ENCODE measurements around the gene SLCO1B1.
"Not testable (repeated sequence)": the region's sequence is repeated elsewhere in the genome, so short reads cannot be mapped to it uniquely, and the experiment has no call there.

The SLCO1B1 gene, protein sequence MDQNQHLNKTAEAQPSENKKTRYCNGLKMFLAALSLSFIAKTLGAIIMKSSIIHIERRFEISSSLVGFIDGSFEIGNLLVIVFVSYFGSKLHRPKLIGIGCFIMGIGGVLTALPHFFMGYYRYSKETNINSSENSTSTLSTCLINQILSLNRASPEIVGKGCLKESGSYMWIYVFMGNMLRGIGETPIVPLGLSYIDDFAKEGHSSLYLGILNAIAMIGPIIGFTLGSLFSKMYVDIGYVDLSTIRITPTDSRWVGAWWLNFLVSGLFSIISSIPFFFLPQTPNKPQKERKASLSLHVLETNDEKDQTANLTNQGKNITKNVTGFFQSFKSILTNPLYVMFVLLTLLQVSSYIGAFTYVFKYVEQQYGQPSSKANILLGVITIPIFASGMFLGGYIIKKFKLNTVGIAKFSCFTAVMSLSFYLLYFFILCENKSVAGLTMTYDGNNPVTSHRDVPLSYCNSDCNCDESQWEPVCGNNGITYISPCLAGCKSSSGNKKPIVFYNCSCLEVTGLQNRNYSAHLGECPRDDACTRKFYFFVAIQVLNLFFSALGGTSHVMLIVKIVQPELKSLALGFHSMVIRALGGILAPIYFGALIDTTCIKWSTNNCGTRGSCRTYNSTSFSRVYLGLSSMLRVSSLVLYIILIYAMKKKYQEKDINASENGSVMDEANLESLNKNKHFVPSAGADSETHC

DNA sequence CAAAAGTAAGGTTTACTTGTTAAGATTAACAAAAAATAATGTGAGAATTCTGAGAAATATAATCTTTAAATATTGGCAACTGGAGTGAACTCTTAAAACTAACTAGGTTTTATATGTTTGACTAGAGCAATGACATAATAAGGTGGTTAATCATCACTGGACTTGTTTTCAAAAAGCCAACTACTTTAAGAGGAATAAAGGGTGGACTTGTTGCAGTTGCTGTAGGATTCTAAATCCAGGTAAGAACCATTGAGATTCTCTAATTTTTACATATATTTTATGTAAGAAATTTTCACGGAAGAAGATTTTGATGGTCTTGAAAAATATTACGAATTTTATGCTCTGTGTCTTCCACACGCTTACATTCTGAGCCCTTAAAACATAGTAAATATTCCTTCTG lies at the start of gene SLCO1B1:
Gene SLCO1B1, plus strand, starts transcription at position 197 of the 400 bp plus-strand sequence. CDS start 10,381 bp downstream, outside the sequence.
- no peak for DNase-seq

DNA sequence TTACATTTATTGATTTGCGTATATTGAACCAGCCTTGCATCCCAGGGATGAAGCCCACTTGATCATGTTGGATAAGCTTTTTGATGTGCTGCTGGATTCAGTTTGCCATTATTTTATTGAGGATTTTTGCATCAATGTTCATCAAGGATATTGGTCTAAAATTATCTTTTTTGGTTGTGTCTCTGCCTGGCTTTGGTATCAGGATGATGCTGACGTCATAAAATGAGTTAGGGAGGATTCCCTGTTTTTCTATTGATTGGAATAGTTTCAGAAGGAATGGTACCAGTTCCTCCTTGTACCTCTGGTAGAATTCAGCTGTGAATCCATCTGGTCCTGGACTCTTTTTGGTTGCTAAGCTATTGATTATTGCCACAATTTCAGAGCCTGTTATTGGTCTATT lies 46.2 kb upstream of the SLCO1B1 start:
- DNase-seq: not testable (repeated sequence)

DNA sequence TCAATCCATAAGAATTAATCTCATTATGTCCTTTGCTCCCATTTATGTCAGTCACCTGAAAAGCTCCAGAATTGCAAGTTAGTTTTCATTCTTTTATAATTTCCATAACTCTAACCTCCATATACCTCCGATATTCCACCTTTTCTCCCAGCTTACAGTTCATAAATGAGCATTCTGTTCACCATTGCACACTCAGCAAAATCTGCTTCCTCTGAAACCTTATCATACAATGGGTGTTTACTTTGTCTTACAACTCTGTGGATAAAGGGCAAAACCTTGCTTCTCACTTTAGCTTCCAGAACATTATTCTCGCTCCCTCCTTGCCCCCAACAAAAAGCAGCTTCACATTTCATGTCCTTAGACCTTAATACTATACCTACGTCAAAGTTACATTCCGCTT lies 19.3 kb upstream of the SLCO1B1 start:
- no peak for DNase-seq

DNA sequence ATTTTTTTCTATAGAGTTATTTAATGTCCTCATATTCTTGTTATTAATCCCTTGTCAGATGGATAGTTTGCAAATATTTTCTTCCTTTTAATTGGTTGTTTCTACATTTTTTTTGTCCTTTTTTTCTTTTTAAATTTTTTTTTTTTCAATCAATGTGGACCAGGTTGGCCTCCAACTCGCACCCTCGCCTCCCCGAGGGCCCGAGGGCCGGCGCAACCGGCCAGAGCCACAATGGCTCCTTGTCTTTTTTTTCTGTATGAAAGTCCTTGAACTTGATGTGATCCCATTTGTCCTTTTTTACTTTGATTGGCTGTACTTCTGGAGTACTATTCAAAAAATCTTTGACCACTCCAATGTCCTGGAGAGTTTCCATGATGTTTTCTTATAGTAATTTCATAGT lies 17.7 kb upstream of the SLCO1B1 start:
- no peak for DNase-seq

DNA sequence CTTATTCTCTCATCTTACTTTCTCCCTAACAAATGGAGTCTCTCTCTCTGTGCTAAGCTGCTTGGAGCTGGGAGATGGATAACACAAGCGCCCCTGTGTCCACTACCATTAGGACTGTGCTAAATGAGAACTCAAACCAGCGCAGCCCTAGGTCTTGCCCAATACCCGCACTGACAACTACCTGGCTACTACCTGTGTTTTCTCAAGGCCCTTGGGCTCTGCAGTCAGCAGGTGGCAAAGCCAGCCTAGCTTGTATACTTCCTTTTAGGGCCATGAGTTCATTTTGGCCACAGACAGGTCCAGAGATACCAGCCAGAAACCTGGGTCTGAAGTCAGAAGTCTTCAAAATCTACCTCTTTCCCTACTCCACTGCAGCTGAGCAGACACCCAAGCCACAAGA lies 13.0 kb upstream of the SLCO1B1 start:
- no peak for DNase-seq

DNA sequence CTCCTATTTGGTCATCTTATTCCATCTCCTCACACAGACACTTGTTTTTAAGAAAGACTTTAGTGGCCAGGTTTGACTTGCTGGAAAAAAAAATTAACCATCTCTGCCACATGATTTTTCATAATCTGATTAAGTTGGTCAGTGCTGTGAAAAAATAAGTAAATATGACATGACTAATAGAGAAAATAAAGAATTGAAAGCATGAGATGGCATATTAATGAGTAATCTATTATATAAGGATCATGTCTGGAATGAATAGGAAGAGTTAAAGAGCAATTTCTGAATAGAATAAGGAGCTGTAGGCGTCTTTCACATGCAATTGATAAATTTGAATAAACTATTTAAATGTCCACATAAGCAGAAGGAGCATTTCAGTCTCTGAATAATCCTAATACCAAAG lies 12.2 kb upstream of the SLCO1B1 start:
- DNase-seq: no peak

DNA sequence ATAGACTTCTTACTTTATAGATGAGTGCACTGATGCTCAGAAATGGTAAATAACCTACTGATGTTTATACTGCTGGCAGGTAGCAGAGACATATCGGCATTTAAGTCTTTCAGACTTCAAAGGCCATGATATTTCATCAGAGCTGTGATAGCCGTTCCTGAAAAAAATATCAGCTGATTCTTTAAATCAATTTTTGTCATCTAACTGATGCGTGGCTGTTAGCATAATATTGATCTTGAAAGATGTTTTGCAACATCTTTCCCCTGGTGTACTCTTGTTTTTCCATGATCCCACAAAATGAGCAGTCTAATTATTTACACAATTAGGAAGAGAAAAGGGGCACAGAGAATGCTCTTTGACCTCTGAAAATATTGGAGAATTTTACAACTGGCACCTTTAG lies 1.6 kb upstream of the SLCO1B1 start:
- DNase-seq: no peak

DNA sequence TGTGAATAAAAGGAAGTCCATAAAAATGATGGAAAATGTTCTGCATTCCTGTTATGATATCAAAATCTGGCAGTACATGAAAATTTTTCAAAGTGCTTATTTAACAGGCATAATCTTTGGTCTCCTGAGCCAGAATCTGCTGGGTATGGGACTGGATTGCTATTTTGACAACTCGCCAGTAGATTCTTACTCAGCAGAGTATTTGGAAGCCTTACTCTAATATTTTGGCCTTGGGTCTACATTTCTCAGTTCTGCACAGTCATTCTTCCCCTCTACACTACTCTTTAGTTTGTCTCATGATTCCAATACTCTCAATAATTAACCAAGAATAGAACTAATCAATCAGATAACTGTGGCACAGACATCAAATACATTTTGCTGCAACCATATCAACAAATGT lies 1.1 kb upstream of the SLCO1B1 start:
- DNase-seq: no peak

DNA sequence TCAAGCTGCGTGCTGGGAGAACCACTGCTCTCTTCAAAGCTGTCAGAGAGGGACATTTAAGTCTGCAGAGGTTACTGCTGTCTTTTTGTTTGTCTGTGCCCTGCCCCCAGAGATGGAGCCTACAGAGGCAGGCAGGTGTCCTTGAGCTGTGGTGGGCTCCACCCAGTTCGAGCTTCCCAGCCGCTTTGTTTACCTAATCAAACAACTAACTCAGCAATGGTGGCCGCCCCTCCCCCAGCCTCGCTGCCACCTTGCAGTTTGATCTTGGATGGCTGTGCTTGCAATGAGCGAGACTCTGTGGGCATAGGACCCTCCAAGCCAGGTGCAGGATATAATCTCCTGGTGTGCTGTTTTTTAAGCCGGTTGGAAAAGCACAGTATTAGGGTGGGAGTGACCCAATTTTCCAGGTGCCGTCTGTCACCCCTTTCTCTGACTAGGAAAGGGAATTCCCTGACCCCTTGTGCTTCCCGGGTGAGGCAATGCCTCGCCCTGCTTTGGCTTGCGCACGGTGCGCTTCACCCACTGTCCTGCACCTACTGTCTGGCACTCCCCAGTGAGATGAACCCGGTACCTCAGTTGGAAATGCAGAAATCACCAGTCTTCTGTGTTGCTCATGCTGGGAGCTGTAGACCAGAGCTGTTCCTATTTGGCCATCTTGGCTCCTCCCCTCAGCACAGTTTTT lies 6.5 kb downstream of the SLCO1B1 start:
- DNase-seq: not testable (repeated sequence)

DNA sequence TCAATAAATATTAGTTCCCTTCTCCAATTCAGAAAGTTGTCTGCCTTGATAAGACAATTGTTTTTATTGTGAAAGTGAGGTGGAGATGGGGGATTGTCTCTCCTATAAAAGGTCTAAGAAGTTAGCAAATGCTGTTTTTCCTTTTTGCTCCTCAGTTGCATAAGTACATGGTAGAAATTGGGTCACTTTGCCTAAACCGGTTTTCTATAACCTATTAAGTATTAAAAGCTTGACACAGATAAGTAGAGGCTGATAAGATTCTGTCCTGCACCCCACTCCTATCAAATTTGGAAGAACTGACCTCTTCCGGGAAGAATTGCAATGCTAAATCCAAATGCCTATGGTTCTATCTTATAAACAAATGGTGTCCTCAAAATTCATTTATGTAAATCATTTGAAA lies 7.0 kb downstream of the SLCO1B1 start:
- DNase-seq: no peak

DNA sequence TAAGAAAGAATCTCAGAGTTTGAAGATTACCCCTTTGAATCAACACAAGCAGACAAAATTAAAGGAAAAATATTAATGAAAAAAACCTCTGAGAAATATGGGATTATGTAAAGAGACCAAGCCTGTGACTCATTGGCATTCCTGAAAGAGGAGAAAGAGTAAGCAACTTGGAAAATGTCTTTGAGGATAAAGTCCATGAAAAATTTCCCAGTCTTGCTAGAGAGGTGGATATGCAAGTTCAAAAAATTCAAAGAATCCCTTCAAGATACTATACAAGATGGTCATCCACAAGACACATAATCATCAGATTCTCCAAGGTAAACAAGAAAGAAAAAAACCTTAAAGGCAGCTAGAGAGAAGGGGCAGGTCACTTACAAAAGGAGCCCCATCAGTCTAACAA lies 13.3 kb downstream of the SLCO1B1 start:
- no peak for DNase-seq

DNA sequence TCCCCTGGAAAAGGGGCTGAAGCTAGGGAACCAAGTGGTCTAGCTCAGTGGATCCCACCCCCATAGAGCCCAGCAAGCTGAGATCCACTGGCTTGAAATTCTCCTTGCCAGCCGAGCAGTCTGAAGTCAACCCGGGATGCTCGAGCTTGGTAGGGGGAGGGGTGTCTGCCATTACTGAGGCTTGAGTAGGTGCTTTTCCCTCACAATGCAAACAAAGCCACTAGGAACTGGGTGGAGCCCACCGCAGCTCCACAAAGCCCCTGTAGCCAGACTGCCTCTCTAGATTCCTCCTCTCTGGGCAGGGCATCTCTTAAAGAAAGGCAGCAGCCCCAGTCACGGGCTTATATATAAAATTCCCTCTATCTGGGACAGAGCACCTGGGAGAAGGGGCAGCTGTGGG lies 18.9 kb downstream of the SLCO1B1 start:
- not testable (repeated sequence) for DNase-seq

DNA sequence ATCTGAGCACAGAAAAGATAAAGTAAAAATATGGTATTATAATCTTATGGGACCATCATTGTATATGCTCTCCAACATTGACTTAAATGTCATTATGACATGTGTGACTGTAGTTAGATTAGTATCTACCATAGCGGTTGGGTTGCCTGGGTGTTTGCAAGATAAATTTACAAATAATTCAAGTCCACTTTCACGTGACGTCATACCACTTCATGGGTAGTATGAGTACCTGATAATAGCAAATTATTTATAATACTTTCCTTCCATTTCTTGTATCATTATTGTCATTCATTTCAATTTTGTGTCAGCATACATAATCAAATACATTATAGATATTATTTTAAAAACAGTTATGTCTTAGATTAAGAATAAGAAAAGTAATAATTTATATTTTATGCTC lies 20.2 kb downstream of the SLCO1B1 start:
- DNase-seq: no peak

DNA sequence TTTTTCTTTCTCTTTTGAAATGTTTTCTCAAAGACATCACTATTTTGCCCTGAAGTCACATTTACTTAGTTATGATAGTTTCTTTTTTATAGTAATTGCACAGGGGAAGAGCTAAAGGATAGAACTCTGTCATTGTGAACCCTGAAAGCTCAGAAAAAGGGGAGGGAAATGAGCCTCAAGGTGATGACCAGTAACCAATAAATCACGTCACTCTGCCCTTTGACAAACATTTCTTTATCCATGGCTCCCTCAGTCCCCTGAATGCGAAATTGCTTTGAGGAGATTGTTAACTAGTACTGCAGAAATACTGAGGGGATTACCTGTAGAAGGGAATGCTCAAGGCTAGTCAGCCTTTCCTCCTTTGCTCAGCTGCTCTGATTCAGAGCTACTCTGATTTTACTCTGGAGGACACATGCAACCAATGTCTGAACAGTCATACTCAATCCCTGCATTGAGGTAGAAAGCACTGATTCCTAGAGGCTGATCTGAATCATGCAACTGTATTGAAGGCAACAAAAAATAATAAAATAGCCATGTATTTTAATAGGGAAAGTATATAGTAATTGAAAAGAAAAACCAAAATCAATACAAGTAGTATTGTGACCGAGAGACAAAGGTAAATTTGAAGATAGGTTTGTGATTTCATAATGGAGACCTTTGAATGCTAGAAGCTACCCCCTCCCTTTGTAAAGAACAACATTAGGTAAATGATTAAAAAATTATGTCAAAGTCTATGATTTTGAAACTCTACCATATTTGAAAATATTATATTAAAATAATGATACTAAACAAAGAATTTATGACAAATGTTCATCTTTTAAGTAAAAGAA lies 24.7 kb downstream of the SLCO1B1 start:
- DNase-seq: no peak

DNA sequence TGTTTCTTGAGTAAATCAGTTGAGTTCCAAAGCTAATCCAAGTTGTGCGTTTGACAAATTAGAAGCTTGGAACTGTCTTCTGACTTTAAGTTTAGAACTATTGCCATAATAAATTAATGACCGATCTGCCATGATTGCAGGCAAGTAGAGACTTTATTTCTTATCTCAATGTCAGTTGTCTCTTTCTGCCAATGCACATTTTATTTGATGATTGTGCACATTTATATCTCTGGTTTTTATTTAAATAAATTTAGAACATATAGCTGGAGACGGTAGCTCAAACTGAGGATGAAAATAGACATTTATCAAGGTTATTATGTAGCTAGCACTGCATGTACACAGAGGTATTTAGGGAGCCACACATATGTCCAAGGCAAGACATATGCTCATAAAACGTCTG lies 34.1 kb downstream of the SLCO1B1 start:
- no peak for DNase-seq

DNA sequence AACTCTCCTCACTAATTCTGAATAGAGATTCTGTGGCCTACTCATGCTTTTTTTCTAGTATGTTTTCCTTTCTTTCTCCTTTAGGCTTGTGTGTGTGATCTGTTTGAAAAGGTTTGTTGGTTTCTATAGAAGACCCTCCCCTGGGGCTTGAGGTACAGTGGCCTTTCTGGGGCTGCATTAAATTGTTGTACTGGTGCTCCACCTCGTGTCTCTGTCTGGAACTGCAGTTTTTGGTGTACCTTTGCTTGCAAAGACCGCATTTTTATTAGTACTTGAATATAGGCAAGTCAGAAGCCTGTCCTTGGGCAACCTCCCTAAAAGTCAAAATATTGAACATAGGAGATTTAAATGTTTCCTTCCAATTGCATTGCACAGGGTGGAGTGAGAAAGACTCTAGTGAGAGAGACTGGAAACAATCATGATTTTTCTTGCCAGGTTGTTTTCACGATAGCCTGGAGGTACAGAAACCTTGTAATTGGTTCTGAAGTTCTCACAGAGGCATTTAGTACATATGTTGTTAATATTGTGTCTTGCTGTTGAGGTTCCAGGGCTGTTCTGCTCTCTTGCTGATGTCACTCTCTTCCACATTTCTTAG lies 39.0 kb downstream of the SLCO1B1 start:
- DNase-seq: no peak

DNA sequence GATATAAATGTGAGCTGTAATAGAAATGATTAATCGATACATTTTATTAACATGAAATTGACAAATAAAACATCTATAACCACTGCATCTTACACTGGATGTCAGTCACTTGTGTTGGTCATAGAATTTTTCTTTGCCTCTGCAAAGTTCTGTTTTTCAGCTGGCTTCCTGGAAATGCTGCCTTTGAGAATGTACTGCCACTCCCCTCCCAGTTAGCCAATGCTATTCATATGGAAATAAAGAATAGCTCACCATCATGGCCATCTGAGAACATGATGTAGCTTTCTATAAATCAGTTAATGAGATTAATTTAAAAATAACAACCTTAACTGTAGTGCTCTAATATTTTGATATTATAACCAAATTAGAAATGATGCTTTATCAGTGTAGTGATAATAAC lies 41.1 kb downstream of the SLCO1B1 start:
- no peak for DNase-seq

DNA sequence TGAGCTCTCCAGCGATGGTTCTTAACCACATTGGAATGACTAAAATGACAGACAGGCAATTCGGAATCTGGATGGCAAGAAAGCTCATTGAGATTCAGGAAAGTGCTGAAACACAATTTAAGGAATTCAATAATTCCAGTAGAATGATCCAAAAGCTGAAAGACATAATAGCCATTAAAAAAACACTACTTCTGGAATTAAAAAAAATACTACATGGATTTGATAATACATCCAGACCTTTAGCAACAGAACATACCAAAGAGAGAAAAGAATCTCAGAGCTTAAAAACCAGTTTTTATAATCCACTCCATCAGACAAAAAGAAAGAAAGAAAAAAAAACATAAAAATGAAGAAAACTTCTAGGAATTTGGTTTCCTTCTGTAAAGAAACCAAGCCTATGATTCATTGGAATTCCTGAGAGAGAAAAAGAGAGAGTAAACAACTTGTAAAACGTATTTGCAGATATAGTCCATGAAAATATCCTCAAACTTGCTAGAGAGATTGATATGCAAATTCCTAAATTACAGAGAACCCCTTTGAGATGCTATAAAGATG lies 52.8 kb downstream of the SLCO1B1 start:
- DNase-seq: no peak

DNA sequence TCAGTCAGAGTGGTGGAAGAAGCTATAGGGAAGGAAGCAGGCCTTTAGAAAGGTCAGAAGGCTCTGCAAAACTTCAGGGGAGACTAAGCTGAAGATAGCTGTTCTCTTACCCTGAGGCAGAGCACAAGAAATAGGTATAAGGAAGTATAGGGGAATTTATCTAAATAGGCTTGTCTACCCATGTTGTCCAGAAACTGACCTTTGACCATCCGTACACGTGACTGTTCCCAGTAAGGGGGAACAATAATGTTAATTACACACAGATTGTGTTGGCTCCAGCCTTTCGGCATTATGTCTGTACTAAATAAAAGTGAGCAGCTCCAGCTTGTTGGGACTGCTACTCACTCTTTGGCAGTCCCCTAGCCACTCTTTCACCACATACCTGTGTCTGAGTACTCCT lies 59.0 kb downstream of the SLCO1B1 start:
- DNase-seq: no peak

DNA sequence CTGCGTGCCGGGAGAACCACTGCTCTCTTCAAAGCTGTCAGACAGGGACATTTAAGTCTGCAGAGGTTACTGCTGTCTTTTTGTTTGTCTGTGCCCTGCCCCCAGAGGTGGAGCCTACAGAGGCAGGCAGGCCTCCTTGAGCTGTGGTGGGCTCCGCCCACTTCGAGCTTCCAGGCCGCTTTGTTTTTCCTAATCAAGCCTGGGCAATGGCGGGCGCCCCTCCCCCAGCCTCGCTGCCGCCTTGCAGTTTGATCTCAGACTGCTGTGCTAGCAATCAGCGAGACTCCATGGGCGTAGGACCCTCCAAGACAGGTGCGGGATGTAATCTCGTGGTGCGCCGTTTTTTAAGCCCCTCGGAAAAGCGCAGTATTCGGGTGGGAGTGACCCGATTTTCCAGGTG lies 83.4 kb downstream of the SLCO1B1 start:
- not testable (repeated sequence) for DNase-seq

DNA sequence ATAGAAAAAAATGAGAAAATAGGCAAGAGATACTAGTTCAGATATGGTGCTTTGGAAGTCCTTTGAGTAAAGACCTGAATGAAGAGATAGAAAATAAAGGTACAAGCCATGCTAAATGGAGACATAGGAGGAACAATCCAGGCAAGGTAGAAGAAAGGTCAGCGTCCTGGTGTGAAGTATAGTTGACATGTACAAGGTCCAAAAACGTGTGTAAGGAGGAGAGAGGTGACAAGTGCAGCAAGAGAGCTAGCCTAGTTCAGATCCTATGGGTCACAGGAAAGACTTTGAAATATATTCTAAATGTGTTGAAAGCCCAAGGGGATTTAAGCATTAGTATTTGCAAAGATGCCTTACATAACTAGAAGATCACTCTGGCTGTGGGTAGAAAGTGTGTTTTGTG lies 88.2 kb downstream of the SLCO1B1 start:
- no peak for DNase-seq

DNA sequence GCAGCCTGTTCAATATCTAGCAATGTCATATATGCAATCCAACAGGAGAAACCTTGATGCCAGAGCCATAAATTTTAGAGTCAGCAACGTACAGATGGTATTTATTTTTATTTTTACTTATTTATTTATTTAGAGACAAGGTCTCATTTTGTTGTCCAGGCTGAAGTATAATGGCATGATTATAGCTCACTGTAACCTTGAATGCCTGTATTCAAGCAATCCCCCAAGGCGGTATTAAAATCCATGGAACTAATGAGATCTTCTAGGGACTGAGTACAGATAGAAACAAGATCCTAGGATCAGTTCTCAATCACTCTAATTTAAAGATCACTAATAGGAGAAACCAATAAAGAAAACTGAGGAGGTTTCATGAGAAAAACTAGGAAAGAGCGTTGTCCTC lies 89.3 kb downstream of the SLCO1B1 start:
- DNase-seq: no peak
